ENCODE results near the gene CEP112.

Gene CEP112

DNA sequence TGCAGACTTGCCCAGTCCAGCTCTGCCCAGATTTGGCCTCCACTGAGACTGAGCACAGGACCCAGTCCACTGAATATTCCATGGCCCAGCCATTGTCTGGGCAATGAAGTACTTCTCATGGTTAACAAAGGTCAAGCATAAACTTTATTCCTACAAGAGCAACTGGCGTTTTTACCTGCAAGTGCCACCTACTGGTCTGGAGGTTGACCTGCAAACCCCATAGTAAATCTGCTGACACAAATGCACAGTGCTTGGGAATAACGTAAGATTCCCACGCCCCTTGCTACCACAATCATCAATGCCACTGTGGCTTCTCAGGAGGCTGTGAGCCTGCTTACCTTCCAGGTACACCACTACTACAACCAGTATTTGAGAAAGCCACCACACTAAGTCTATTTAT is 170.2 kb downstream of the CEP112 start:
- TF ChIP-seq, protein P1, sequence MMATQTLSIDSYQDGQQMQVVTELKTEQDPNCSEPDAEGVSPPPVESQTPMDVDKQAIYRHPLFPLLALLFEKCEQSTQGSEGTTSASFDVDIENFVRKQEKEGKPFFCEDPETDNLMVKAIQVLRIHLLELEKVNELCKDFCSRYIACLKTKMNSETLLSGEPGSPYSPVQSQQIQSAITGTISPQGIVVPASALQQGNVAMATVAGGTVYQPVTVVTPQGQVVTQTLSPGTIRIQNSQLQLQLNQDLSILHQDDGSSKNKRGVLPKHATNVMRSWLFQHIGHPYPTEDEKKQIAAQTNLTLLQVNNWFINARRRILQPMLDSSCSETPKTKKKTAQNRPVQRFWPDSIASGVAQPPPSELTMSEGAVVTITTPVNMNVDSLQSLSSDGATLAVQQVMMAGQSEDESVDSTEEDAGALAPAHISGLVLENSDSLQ (IDR thresholded peaks at IDR 0.05), result no peak
- TF ChIP-seq ARNT (IDR thresholded peaks at IDR 0.05) (no peak), CTBP1 (IDR thresholded peaks at IDR 0.05; ENCODE audit: borderline replicate concordance) (no peak), NFRKB (IDR thresholded peaks at IDR 0.05) (no peak), FOXA1 (IDR thresholded peaks at IDR 0.05) (no peak), SUZ12 (IDR thresholded peaks at IDR 0.05) (no peak)
- CTCF ChIA-PET, result no interaction called here
- POLR2A ChIA-PET, result no interaction called here
- no peak for DNase-seq (ENCODE audit: extremely low spot score)

DNA sequence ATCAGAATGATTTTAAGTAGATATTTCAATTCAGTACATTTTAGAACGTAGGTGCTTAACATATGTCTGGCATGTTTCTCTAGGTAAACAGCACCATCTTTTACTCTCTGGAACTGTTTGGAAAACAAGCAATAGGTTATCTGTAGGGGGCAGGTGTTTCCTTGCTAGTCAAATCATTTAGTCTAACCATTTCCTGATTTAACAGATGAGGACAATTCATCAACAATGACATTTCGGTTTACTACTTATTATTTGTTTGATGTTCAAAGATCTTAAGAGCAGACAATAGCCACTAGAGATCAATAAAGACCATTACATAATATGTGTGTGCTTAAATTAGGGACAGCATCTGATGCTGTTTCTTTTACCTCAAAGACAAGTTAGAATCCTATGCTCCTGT is 173.1 kb downstream of the CEP112 start:
- ChIA-PET POLR2A (no interaction called here), CTCF (no interaction called here)
- no peak for DNase-seq (ENCODE audit: extremely low spot score)
- TF ChIP-seq FOXA1 (IDR thresholded peaks at IDR 0.05) (no peak), ARNT (IDR thresholded peaks at IDR 0.05) (no peak), NFRKB (IDR thresholded peaks at IDR 0.05) (no peak), FOXM1 (IDR thresholded peaks at IDR 0.05; ENCODE audit: borderline replicate concordance) (no peak), ZNF384 (IDR thresholded peaks at IDR 0.05) (no peak), SP1 (IDR thresholded peaks at IDR 0.05) (no peak), TARDBP (IDR thresholded peaks at IDR 0.05) (no peak), L3MBTL2 (conservative IDR thresholded peaks at IDR 0.05) (no peak), CTBP1 (IDR thresholded peaks at IDR 0.05; ENCODE audit: borderline replicate concordance) (no peak)
- TF ChIP-seq, protein P1 (IDR thresholded peaks at IDR 0.05), result no peak

DNA sequence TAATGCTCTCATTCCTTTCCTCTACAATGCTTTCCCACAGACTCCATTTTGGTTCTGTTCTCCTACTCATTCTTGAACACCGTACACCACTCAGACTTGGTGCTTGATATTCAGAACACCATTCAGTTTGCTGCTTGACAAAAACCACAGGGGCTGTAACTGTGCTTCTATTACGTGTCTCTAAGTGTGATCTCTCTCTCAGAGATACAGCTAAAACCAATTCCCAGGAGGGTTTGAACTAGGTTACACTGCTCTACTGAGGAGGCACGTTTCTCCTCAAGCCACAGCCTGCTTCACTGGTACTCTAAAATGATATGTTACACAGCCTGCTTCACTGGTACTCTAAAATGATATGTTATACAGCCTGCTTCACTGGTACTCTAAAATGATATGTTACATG is 175.7 kb downstream of the CEP112 start:
- ChIA-PET POLR2A (no interaction called here), CTCF (interaction anchor here (0.6 kb wide), 1 partner anchor 225 kb away, joined by 3 read pairs; no protein-coding TSS in a partner anchor)
- DNase-seq (ENCODE audit: extremely low spot score), result no peak
- TF ChIP-seq SUZ12 (IDR thresholded peaks at IDR 0.05), result no peak
- TF ChIP-seq L3MBTL2 (conservative IDR thresholded peaks at IDR 0.05), result no peak
- no peak for TF ChIP-seq FOXK2 (IDR thresholded peaks at IDR 0.05)
- no peak for TF ChIP-seq FOXM1 (IDR thresholded peaks at IDR 0.05; ENCODE audit: borderline replicate concordance)
- TF ChIP-seq NFRKB (IDR thresholded peaks at IDR 0.05), result no peak
- no peak for TF ChIP-seq HDGF (IDR thresholded peaks at IDR 0.05; ENCODE audit: borderline replicate concordance)
- TF ChIP-seq SP1 (IDR thresholded peaks at IDR 0.05), result no peak
- TF ChIP-seq ZNF384 (IDR thresholded peaks at IDR 0.05), result no peak
- no peak for TF ChIP-seq FOXA1 (IDR thresholded peaks at IDR 0.05)
- TF ChIP-seq BHLHE40 (IDR thresholded peaks at IDR 0.05; ENCODE audit: borderline replicate concordance), result no peak
- TF ChIP-seq ELF4 (IDR thresholded peaks at IDR 0.05), result no peak

DNA sequence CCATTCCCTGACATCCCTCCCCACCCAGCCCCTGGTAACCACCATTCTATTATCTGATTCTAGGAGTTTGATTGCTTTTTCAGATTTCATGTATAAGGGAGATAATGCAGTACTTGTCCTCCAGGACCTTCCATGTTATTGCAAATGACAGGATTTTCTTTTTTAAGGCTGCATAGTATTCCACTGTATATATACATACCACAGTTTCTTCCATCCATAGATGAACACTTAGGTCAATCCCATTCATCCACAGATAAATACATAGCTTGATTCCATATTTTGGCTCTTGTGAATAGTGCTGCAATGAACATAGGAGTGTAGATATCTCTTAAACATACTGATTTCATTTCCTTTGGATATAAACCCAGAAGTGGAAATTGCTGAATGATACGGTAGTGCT is 183.3 kb downstream of the CEP112 start:
- POLR2A ChIA-PET, result no interaction called here
- CTCF ChIA-PET, result no interaction called here
- DNase-seq (ENCODE audit: extremely low spot score), result no peak
- TF ChIP-seq ELF4 (IDR thresholded peaks at IDR 0.05) (no peak), SP1 (IDR thresholded peaks at IDR 0.05) (no peak), FOXM1 (IDR thresholded peaks at IDR 0.05; ENCODE audit: borderline replicate concordance) (no peak), FOXA1 (IDR thresholded peaks at IDR 0.05) (no peak), FOXK2 (IDR thresholded peaks at IDR 0.05) (no peak), NFRKB (IDR thresholded peaks at IDR 0.05) (no peak), SUZ12 (IDR thresholded peaks at IDR 0.05) (no peak)

DNA sequence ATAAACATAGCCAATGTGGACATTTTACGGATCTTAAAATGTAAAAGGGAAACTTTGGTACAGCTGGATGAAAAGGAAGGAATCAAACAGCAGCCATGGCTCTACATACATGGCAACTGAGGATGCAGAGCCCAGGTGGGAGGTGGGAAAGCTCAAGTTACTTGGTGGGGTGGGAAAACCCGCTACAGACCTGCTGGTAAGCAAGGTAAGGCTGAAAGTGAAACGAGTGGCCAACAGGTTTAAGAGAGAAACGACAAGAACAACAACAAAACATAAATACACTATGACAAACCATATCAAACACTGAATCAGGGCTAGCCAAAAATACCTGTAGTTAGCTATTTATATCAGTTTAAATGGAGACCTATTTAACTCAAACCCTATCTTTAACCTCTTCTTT is 185.3 kb downstream of the CEP112 start:
- ChIA-PET POLR2A (no interaction called here), CTCF (no interaction called here)
- TF ChIP-seq FOXK2 (IDR thresholded peaks at IDR 0.05), result no peak
- no peak for TF ChIP-seq ZNF384 (IDR thresholded peaks at IDR 0.05)
- TF ChIP-seq NFRKB (IDR thresholded peaks at IDR 0.05), result no peak
- no peak for TF ChIP-seq TARDBP (IDR thresholded peaks at IDR 0.05)
- no peak for TF ChIP-seq ELF4 (IDR thresholded peaks at IDR 0.05)
- no peak for TF ChIP-seq SUZ12 (IDR thresholded peaks at IDR 0.05)
- no peak for TF ChIP-seq FOXM1 (IDR thresholded peaks at IDR 0.05; ENCODE audit: borderline replicate concordance)
- TF ChIP-seq, protein P1 (IDR thresholded peaks at IDR 0.05), result no peak
- no peak for TF ChIP-seq BHLHE40 (IDR thresholded peaks at IDR 0.05; ENCODE audit: borderline replicate concordance)
- no peak for TF ChIP-seq CTBP1 (IDR thresholded peaks at IDR 0.05; ENCODE audit: borderline replicate concordance)
- TF ChIP-seq SP1 (IDR thresholded peaks at IDR 0.05), result no peak
- TF ChIP-seq HDGF (IDR thresholded peaks at IDR 0.05; ENCODE audit: borderline replicate concordance), result no peak
- no peak for DNase-seq (ENCODE audit: extremely low spot score)

DNA sequence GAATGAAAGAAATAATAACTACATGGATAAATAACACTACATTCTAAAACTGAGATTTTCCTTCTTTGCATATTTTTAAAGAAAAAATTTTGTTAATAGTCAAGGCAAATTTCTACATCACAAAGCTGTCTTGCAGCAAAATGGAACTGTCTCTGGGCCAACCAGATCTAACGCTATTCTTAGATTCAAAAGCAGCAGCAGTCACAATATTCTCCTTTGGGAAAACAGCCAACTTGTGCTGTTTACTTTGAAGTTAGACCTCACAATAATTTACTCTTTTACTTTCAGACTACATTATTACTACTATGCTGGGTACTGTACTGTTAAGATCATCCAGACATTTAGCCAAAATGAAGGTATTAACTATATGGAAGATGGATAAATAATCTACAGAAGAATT is 189.1 kb downstream of the CEP112 start:
- DNase-seq (ENCODE audit: extremely low spot score), result no peak
- TF ChIP-seq ZNF384 (IDR thresholded peaks at IDR 0.05) (no peak), FOXA1 (IDR thresholded peaks at IDR 0.05) (no peak), SP1 (IDR thresholded peaks at IDR 0.05) (no peak)
- TF ChIP-seq, protein P1 (IDR thresholded peaks at IDR 0.05), result no peak
- POLR2A ChIA-PET, result no interaction called here
- CTCF ChIA-PET, result no interaction called here

DNA sequence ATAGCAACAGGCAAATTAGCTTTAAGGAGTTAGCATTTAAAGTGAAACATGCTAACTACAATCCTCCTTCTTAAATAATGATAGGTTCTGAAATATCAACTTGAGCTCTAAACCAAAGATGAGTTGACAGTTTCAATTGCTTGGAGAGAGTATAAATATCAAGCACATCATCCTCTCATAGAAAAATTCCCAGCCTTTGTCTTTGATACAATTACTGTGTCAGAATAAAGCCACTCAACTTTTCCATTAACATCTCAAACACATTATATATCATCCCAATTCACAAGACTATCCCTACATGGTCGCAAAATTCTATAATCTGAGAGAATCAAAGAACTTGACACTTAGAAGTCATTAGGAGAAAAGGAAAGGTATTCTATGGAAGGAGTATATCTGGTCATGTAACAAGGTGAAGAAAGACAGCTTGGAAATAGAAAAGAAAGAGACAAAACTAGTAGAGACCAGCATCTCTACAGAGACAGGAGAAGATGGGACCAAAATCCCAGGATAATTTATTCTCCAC is 189.8 kb downstream of the CEP112 start:
- no peak for DNase-seq (ENCODE audit: extremely low spot score)
- POLR2A ChIA-PET, result no interaction called here
- CTCF ChIA-PET, result no interaction called here
- TF ChIP-seq LEF1 (IDR thresholded peaks at IDR 0.05; ENCODE audit: borderline replicate concordance) (no peak), FOXA1 (IDR thresholded peaks at IDR 0.05) (no peak), ARNT (IDR thresholded peaks at IDR 0.05) (no peak), HDGF (IDR thresholded peaks at IDR 0.05; ENCODE audit: borderline replicate concordance) (no peak), ELF4 (IDR thresholded peaks at IDR 0.05) (no peak)
- TF ChIP-seq, protein P1 (IDR thresholded peaks at IDR 0.05), result no peak

Data from HEK293T (cell line).